WTC11 (cell line): ENCODE results near the gene PARK7. TPM values are rescaled to one million over a fixed set of nuclear protein-coding genes. Genes with fewer than 3 reads are reported as not detected.

Experiments used
- ATAC-seq: fragments of 200-7000 bp; cut with Tn5 transposase; 2 replicates; pipeline ENCODE4 v1.10.0; 2021; ENCODE audit warnings: mild to moderate bottlenecking, moderate library complexity
- CTCF ChIA-PET: fragments of 300-600 bp; sonication (Branson Sonifier 250); formaldehyde crosslinking; loops from one replicate; lab custom pipeline; 2021; ENCODE audit warnings: antibody characterized with exemption; lab: Charles Lee
- POLR2A ChIA-PET: fragments of 350-600 bp; sonication (Branson Sonifier 250); formaldehyde crosslinking; loops from one replicate; lab custom pipeline; 2021; ENCODE audit warnings: antibody characterized with exemption; lab: Charles Lee
- DNase-seq: peaks from one replicate; pipeline ENCODE4 v3.0.0; 2021; ENCODE audit warnings: low spot score
- H3K27ac Mint-ChIP-seq: 2 replicates; pipeline ENCODE4 v1.8.0; 2021; ENCODE audit warnings: mixed read lengths
- H3K27me3 Mint-ChIP-seq: 2 replicates; pipeline ENCODE4 v1.8.0; 2021; ENCODE audit warnings: low read depth, mild to moderate bottlenecking, moderate library complexity, mixed read lengths
- H3K36me3 Mint-ChIP-seq: 2 replicates; pipeline ENCODE4 v1.8.0; 2021; ENCODE audit warnings: mixed read lengths
- H3K4me1 Mint-ChIP-seq: 2 replicates; pipeline ENCODE4 v1.8.0; 2022; ENCODE audit warnings: mixed read lengths
- H3K4me3 Mint-ChIP-seq: 2 replicates; pipeline ENCODE4 v1.8.0; 2021; ENCODE audit warnings: mild to moderate bottlenecking, moderate library complexity, mixed read lengths
- H3K9me3 Mint-ChIP-seq: 2 replicates; pipeline ENCODE4 v1.8.0; 2021; ENCODE audit warnings: mixed read lengths
- AR ChIP-seq: fragments of 250-450 bp; sonication (Bioruptor Pico); IDR thresholded peaks from 2 replicates; pipeline ENCODE4 v1.9.0; 2021; ENCODE audit warnings: mild to moderate bottlenecking
- ATF3 ChIP-seq: sonication (generic); formaldehyde crosslinking; conservative IDR thresholded peaks from 2 replicates; pipeline ENCODE4 v1.8.1; 2022; ENCODE audit warnings: mild to moderate bottlenecking, missing genetic modification reagents
- CBFB ChIP-seq: sonication (generic); formaldehyde crosslinking; IDR thresholded peaks from 2 replicates; pipeline ENCODE4 v1.8.1; 2022; ENCODE audit warnings: mild to moderate bottlenecking, low read depth, missing genetic modification reagents
- FOXK1 ChIP-seq: sonication (generic); formaldehyde crosslinking; IDR thresholded peaks from 2 replicates; pipeline ENCODE4 v1.8.0; 2022; ENCODE audit warnings: mild to moderate bottlenecking, moderate library complexity, missing genetic modification reagents
- FOXP4 ChIP-seq: sonication (generic); formaldehyde crosslinking; IDR thresholded peaks from 2 replicates; pipeline ENCODE4 v1.8.0; 2022; ENCODE audit warnings: mild to moderate bottlenecking, missing genetic modification reagents
- GRHL2 ChIP-seq: fragments of 250-450 bp; sonication (Bioruptor Pico); IDR thresholded peaks from 2 replicates; pipeline ENCODE4 v1.8.0; 2022; ENCODE audit warnings: mild to moderate bottlenecking, moderate library complexity; ENCODE audit not compliant: insufficient replicate concordance, severe bottlenecking
- IRF2 ChIP-seq: sonication (generic); formaldehyde crosslinking; IDR thresholded peaks from 2 replicates; pipeline ENCODE4 v1.8.0; 2022; ENCODE audit warnings: low read depth, missing genetic modification reagents, borderline replicate concordance
- JAZF1 ChIP-seq: fragments of 250-450 bp; sonication (Bioruptor Pico); IDR thresholded peaks from 2 replicates; pipeline ENCODE4 v1.9.0; 2021; ENCODE audit warnings: moderate library complexity, mild to moderate bottlenecking, inconsistent platforms
- JUN ChIP-seq: sonication (generic); formaldehyde crosslinking; IDR thresholded peaks from 2 replicates; pipeline ENCODE4 v1.8.0; 2023; ENCODE audit warnings: mild to moderate bottlenecking, missing genetic modification reagents
- KAT7 ChIP-seq: sonication (generic); formaldehyde crosslinking; IDR thresholded peaks from 2 replicates; pipeline ENCODE4 v1.8.1; 2023; ENCODE audit warnings: missing genetic modification reagents, mild to moderate bottlenecking, borderline replicate concordance
- MLX ChIP-seq: sonication (generic); formaldehyde crosslinking; IDR thresholded peaks from 2 replicates; pipeline ENCODE4 v1.8.1; 2023; ENCODE audit warnings: mild to moderate bottlenecking, missing genetic modification reagents, moderate library complexity
- MXD4 ChIP-seq: fragments of 250-450 bp; sonication (Bioruptor Pico); IDR thresholded peaks from 2 replicates; pipeline ENCODE4 v1.8.0; 2021; ENCODE audit warnings: mild to moderate bottlenecking, moderate library complexity, borderline replicate concordance
- SMAD4 ChIP-seq: sonication (generic); formaldehyde crosslinking; IDR thresholded peaks from 2 replicates; pipeline ENCODE4 v1.8.0; 2022; ENCODE audit warnings: mild to moderate bottlenecking, missing genetic modification reagents
- TCF7 ChIP-seq: sonication (generic); formaldehyde crosslinking; IDR thresholded peaks from 2 replicates; pipeline ENCODE4 v1.8.0; 2022; ENCODE audit warnings: mild to moderate bottlenecking, low read depth, missing genetic modification reagents, moderate library complexity
- TEAD1 ChIP-seq: sonication (generic); formaldehyde crosslinking; IDR thresholded peaks from 2 replicates; pipeline ENCODE4 v1.8.0; 2022; ENCODE audit warnings: mild to moderate bottlenecking, missing genetic modification reagents
- USF1 ChIP-seq: sonication (generic); formaldehyde crosslinking; IDR thresholded peaks from 2 replicates; pipeline ENCODE4 v1.8.0; 2022; ENCODE audit warnings: mild to moderate bottlenecking, missing genetic modification reagents
- total RNA-seq: library from RNA; stranded (reverse); gene quantifications from 3 replicates; pipeline ENCODE4 v1.2.3, GENCODE V29; 2021
- TF ChIP-seq, protein P1 (sequence below): fragments of 250-450 bp; sonication (Bioruptor Pico); IDR thresholded peaks from 2 replicates; pipeline ENCODE4 v1.9.0; 2021; ENCODE audit warnings: mild to moderate bottlenecking, borderline replicate concordance
- TF ChIP-seq, protein P2 (sequence below): fragments of 200-600 bp; IDR thresholded peaks from 2 replicates; pipeline ENCODE4 v1.8.0; 2022; ENCODE audit warnings: antibody characterized with exemption

The PARK7 gene
- total RNA-seq, 1 experiment from 2014 or later = 337 TPM

- TF ChIP-seq, protein P1, sequence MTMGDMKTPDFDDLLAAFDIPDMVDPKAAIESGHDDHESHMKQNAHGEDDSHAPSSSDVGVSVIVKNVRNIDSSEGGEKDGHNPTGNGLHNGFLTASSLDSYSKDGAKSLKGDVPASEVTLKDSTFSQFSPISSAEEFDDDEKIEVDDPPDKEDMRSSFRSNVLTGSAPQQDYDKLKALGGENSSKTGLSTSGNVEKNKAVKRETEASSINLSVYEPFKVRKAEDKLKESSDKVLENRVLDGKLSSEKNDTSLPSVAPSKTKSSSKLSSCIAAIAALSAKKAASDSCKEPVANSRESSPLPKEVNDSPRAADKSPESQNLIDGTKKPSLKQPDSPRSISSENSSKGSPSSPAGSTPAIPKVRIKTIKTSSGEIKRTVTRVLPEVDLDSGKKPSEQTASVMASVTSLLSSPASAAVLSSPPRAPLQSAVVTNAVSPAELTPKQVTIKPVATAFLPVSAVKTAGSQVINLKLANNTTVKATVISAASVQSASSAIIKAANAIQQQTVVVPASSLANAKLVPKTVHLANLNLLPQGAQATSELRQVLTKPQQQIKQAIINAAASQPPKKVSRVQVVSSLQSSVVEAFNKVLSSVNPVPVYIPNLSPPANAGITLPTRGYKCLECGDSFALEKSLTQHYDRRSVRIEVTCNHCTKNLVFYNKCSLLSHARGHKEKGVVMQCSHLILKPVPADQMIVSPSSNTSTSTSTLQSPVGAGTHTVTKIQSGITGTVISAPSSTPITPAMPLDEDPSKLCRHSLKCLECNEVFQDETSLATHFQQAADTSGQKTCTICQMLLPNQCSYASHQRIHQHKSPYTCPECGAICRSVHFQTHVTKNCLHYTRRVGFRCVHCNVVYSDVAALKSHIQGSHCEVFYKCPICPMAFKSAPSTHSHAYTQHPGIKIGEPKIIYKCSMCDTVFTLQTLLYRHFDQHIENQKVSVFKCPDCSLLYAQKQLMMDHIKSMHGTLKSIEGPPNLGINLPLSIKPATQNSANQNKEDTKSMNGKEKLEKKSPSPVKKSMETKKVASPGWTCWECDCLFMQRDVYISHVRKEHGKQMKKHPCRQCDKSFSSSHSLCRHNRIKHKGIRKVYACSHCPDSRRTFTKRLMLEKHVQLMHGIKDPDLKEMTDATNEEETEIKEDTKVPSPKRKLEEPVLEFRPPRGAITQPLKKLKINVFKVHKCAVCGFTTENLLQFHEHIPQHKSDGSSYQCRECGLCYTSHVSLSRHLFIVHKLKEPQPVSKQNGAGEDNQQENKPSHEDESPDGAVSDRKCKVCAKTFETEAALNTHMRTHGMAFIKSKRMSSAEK (CRISPR knock-in tag) = no peak
- no peak for TF ChIP-seq KAT7 (CRISPR knock-in tag)
- no peak for TF ChIP-seq USF1 (CRISPR knock-in tag)
- TF ChIP-seq FOXK1 (CRISPR knock-in tag) = no peak
- TF ChIP-seq JUN = no peak
- TF ChIP-seq MXD4 (CRISPR knock-in tag) = no peak
- no peak for TF ChIP-seq FOXP4
- no peak for TF ChIP-seq MLX (CRISPR knock-in tag)
- TF ChIP-seq SMAD4 = no peak
- TF ChIP-seq, all 79 proteins: peak for 0
Measured at GRCh38 chr1:8027748-8028570, 66.4 kb downstream of the PARK7 start (continued).

DNA sequence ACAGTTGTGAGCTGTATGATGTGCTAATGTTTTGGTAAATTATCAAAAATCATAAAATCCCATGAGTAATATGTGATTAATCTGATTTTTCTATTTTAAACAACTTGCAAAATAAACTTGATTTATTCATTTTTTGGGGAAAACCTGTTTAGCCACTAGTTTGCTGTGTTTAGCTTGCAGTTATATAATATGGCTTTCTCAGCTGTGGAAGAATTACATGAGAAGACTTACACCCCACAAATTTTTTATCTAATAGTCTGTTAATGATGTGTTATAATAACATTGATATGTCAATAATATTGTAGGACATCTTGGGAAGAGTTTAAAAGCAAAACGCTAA, 67.0 kb downstream of the PARK7 start:
- ChIA-PET CTCF (interaction anchor here (7.0 to 7.7 kb wide), 2 partner anchors 13 to 287 kb away, joined by 37 to 70 read pairs; no protein-coding TSS in a partner anchor), POLR2A (no interaction called here)
- Mint-ChIP-seq H3K4me1 (peaks cover 43% of the 10 kb centered on the region), H3K27me3 (peaks cover 7% of the 10 kb centered on the region), H3K27ac (no peak overlapping the region), H3K9me3 (no peaks in the 10 kb centered on the region), H3K4me3 (no peak overlapping the region), H3K36me3 (peaks cover 4% of the 10 kb centered on the region; the same call in 1 of the 2 replicates)
- no peak for ATAC-seq
- DNase-seq = no peak
- TF ChIP-seq ATF3 (CRISPR knock-in tag) = no peak
- TF ChIP-seq TEAD1 = no peak
- TF ChIP-seq GRHL2 = no peak
- no peak for TF ChIP-seq AR (CRISPR knock-in tag)
- TF ChIP-seq, protein P2, sequence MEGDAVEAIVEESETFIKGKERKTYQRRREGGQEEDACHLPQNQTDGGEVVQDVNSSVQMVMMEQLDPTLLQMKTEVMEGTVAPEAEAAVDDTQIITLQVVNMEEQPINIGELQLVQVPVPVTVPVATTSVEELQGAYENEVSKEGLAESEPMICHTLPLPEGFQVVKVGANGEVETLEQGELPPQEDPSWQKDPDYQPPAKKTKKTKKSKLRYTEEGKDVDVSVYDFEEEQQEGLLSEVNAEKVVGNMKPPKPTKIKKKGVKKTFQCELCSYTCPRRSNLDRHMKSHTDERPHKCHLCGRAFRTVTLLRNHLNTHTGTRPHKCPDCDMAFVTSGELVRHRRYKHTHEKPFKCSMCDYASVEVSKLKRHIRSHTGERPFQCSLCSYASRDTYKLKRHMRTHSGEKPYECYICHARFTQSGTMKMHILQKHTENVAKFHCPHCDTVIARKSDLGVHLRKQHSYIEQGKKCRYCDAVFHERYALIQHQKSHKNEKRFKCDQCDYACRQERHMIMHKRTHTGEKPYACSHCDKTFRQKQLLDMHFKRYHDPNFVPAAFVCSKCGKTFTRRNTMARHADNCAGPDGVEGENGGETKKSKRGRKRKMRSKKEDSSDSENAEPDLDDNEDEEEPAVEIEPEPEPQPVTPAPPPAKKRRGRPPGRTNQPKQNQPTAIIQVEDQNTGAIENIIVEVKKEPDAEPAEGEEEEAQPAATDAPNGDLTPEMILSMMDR = no peak
- no peak for TF ChIP-seq JAZF1 (CRISPR knock-in tag)
- no peak for TF ChIP-seq TCF7 (CRISPR knock-in tag)
- no peak for TF ChIP-seq IRF2 (CRISPR knock-in tag)
- no peak for TF ChIP-seq KAT7 (CRISPR knock-in tag)
- no peak for TF ChIP-seq MXD4 (CRISPR knock-in tag)
- no peak for TF ChIP-seq CBFB (CRISPR knock-in tag)
- no peak for TF ChIP-seq MLX (CRISPR knock-in tag)
- TF ChIP-seq FOXK1 (CRISPR knock-in tag) = no peak
